ENCODE results near the gene FAR2. TPM values are rescaled to one million over a fixed set of nuclear protein-coding genes. Genes with fewer than 3 reads are reported as not detected.

The FAR2 gene
- total RNA-seq, 1 experiment from 2014 or later: 11.0 TPM

DNA sequence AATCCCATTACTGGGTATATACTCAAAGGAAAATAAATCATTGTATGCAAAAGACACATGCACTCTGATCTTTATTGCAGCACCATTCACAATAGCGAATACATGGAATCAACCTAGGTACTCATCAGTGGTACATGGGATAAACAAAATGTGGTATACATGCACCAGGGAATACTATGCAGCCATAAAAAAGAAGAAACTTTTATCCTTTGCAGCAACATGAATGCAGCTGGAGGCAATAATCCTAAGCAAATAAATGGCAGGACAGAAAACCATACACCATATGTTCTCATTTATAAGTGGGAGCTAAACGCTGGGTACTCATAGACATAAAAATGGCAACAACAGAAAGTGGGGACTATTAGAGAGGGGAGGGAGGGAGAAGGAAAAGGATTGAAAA is 216.0 kb downstream of the FAR2 start:
- H3F3A ChIP-seq (ENCODE audit: insufficient read depth, low read depth): no peaks in the 10 kb centered on the region
- POLR2A ChIA-PET (ENCODE audit: unreplicated experiment): no interaction called here
- TF ChIP-seq, protein P1, sequence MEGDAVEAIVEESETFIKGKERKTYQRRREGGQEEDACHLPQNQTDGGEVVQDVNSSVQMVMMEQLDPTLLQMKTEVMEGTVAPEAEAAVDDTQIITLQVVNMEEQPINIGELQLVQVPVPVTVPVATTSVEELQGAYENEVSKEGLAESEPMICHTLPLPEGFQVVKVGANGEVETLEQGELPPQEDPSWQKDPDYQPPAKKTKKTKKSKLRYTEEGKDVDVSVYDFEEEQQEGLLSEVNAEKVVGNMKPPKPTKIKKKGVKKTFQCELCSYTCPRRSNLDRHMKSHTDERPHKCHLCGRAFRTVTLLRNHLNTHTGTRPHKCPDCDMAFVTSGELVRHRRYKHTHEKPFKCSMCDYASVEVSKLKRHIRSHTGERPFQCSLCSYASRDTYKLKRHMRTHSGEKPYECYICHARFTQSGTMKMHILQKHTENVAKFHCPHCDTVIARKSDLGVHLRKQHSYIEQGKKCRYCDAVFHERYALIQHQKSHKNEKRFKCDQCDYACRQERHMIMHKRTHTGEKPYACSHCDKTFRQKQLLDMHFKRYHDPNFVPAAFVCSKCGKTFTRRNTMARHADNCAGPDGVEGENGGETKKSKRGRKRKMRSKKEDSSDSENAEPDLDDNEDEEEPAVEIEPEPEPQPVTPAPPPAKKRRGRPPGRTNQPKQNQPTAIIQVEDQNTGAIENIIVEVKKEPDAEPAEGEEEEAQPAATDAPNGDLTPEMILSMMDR (conservative IDR thresholded peaks at IDR 0.05): no peak
- TF ChIP-seq EZH2 (IDR thresholded peaks at IDR 0.05; ENCODE audit: low read depth): no peak
- no peaks in the 10 kb centered on the region for H3K27me3 ChIP-seq (ENCODE audit: insufficient read depth, low read depth)
- no peaks in the 10 kb centered on the region for H3K9me3 ChIP-seq (ENCODE audit: insufficient read depth, low read depth)
- CTCF ChIA-PET: no interaction called here
- H3K9me2 ChIP-seq (ENCODE audit: insufficient read depth): no peaks in the 10 kb centered on the region
- H2AFZ ChIP-seq: no peak overlapping the region
- H3K4me3 ChIP-seq: no peak overlapping the region
- H3K4me1 ChIP-seq (replicated peaks; ENCODE audit: insufficient read depth): no peaks in the 10 kb centered on the region
- no peaks in the 10 kb centered on the region for H3K79me2 ChIP-seq (ENCODE audit: low read depth)
- H3K4me2 ChIP-seq: no peak overlapping the region
- H4K20me1 ChIP-seq (ENCODE audit: insufficient read depth): no peaks in the 10 kb centered on the region; the same call in 1 of the 2 replicates
- H3K27ac ChIP-seq: no peak overlapping the region
- no peak for DNase-seq
- no TSS peak for BruUV-seq (replicated peaks)
- intact Hi-C loops (cut with micrococcal nuclease; ENCODE audit: unreplicated experiment): no loop called here
- peaks cover 51% of the 10 kb centered on the region for H3K36me3 ChIP-seq (ENCODE audit: low read depth)

DNA sequence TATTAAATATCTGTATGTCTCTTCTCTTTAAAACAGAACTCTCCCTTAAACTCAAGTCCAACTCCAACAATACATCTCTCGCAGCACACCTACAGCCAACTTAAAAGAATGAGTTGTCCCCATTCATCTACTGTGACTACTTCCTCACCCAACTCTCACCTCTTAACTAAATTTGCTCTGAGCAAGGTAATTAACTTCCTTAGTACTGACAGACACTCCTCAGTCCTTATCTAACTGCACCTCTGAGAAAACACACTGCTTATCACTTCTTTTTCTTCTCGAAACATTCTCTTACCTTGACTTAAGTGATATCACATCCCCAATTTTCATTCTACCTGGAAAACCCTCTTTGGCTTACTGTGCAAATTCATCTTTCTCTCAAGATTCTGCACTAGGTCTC is 224.9 kb downstream of the FAR2 start:
- Histone ChIP-seq H3K4me3 (no peak overlapping the region), H3K4me1 (replicated peaks; ENCODE audit: insufficient read depth) (peaks cover 5% of the 10 kb centered on the region), H3K27me3 (ENCODE audit: insufficient read depth, low read depth) (no peaks in the 10 kb centered on the region), H3K79me2 (ENCODE audit: low read depth) (peaks cover 63% of the 10 kb centered on the region), H3F3A (ENCODE audit: insufficient read depth, low read depth) (no peaks in the 10 kb centered on the region), H3K36me3 (ENCODE audit: low read depth) (peaks cover 29% of the 10 kb centered on the region; the same call in 1 of the 2 replicates), H4K20me1 (ENCODE audit: insufficient read depth) (peaks cover 35% of the 10 kb centered on the region), H2AFZ (no peak overlapping the region), H3K27ac (no peak overlapping the region), H3K9me2 (ENCODE audit: insufficient read depth) (no peaks in the 10 kb centered on the region), H3K4me2 (no peak overlapping the region), H3K9me3 (ENCODE audit: insufficient read depth, low read depth) (no peaks in the 10 kb centered on the region)
- intact Hi-C loops (cut with micrococcal nuclease; ENCODE audit: unreplicated experiment): no loop called here
- ChIA-PET POLR2A (ENCODE audit: unreplicated experiment) (no interaction called here), CTCF (interaction anchor here (0.5 kb wide), 1 partner anchor 8 kb away, joined by 5 read pairs; no protein-coding TSS in a partner anchor)
- no peak for TF ChIP-seq EZH2 (IDR thresholded peaks at IDR 0.05; ENCODE audit: low read depth)
- TF ChIP-seq, protein P1 (conservative IDR thresholded peaks at IDR 0.05): no peak
- BruUV-seq (replicated peaks): no TSS peak
- DNase-seq: no peak

DNA sequence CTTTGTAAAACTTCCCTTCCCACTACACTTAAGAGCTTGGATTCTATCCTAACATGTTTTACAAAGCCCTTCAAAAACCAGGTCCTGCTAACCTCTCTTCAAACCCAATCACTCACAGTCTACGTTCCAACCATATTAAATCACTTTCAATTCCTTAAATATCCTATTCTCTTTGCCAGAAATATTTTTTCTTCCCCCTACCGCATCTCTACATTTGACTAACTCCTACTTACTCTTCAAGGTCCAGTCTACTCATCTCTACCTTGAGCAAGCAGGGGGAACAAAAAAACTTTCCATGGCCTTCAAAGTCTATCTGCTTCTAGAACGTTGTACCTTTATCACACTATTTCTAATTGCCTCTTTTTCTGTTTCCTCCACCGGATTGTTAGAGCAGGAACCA is 225.8 kb downstream of the FAR2 start:
- Histone ChIP-seq H4K20me1 (ENCODE audit: insufficient read depth) (peaks cover 35% of the 10 kb centered on the region), H2AFZ (no peak overlapping the region), H3K9me2 (ENCODE audit: insufficient read depth) (no peaks in the 10 kb centered on the region), H3K36me3 (ENCODE audit: low read depth) (peaks cover 25% of the 10 kb centered on the region; the same call in 1 of the 2 replicates), H3K79me2 (ENCODE audit: low read depth) (peaks cover 72% of the 10 kb centered on the region), H3K9me3 (ENCODE audit: insufficient read depth, low read depth) (no peaks in the 10 kb centered on the region), H3K4me1 (replicated peaks; ENCODE audit: insufficient read depth) (peaks cover 12% of the 10 kb centered on the region), H3K4me2 (no peak overlapping the region), H3K27ac (no peak overlapping the region), H3K27me3 (ENCODE audit: insufficient read depth, low read depth) (no peaks in the 10 kb centered on the region), H3K4me3 (no peak overlapping the region), H3F3A (ENCODE audit: insufficient read depth, low read depth) (no peaks in the 10 kb centered on the region)
- no TSS peak for BruUV-seq (replicated peaks)
- intact Hi-C loops (cut with micrococcal nuclease; ENCODE audit: unreplicated experiment): no loop called here
- ChIA-PET POLR2A (ENCODE audit: unreplicated experiment) (no interaction called here), CTCF (no interaction called here)
- no peak for DNase-seq
- TF ChIP-seq, protein P1 (conservative IDR thresholded peaks at IDR 0.05): no peak
- TF ChIP-seq EZH2 (IDR thresholded peaks at IDR 0.05; ENCODE audit: low read depth): no peak
